Suprapubic skin (tissue), 4 donors: ENCODE measurements around the gene SCN1A.

Experiments used
- CTCF ChIP-seq, 2 donors: fragments of 200-600 bp in 1 of 2; fragments of 450-650 bp in 1 of 2; sonication (generic) in 1 of 2; IDR thresholded peaks; one replicate each; pipeline ENCODE4 v1.5.1; 2016 to 2019; ENCODE audit warnings: antibody characterized with exemption in 2 of 2, mild to moderate bottlenecking in 1 of 2, moderate library complexity in 1 of 2
- EP300 ChIP-seq: sonication (generic); formaldehyde crosslinking; IDR thresholded peaks from one replicate; pipeline ENCODE4 v1.6.1; 2017; ENCODE audit warnings: antibody characterized with exemption
- POLR2A ChIP-seq, 2 donors: fragments of 450-650 bp; IDR thresholded peaks; one replicate each; pipeline ENCODE4 v1.6.1; 2017; ENCODE audit warnings: antibody characterized with exemption in 2 of 2, mild to moderate bottlenecking in 2 of 2, moderate library complexity in 2 of 2
- POLR2AphosphoS5 ChIP-seq, 3 donors: sonication (generic); formaldehyde crosslinking; IDR thresholded peaks; one replicate each; pipeline ENCODE4 v1.6.1; 2017; ENCODE audit warnings: antibody characterized with exemption in 3 of 3

GRCh38 chr2:166125557-166125956, 2.3 kb downstream of the SCN1A start:
- TF ChIP-seq CTCF (IDR thresholded peaks at IDR 0.05) (no peak), POLR2A (IDR thresholded peaks at IDR 0.05) (no peak), POLR2AphosphoS5 (IDR thresholded peaks at IDR 0.05) (no peak), EP300 (no peak)
